ENCODE results near the gene HPN. TPM values are rescaled to one million over a fixed set of nuclear protein-coding genes. Genes with fewer than 3 reads are reported as not detected.
"Not testable (repeated sequence)": the region's sequence is repeated elsewhere in the genome, so short reads cannot be mapped to it uniquely, and the experiment has no call there.

The HPN gene
- total RNA-seq, 6 experiments from 2014 or later, result not detected

GRCh38 chr19:35004517-35005255 lies 36.8 kb upstream of the HPN start:
- no peak for DNase-seq
- Mint-ChIP-seq H3K36me3 (ENCODE audit: low read depth) (peaks cover 16% of the 10 kb centered on the region), H3K4me1 (ENCODE audit: low read depth) (peaks cover 49% of the 10 kb centered on the region), H3K27ac (no peak overlapping the region), H3K9me3 (no peaks in the 10 kb centered on the region), H3K4me3 (no peak overlapping the region), H3K27me3 (ENCODE audit: insufficient read depth) (no peaks in the 10 kb centered on the region)
- TF ChIP-seq CTCF (IDR thresholded peaks at IDR 0.05), result no peak

DNA sequence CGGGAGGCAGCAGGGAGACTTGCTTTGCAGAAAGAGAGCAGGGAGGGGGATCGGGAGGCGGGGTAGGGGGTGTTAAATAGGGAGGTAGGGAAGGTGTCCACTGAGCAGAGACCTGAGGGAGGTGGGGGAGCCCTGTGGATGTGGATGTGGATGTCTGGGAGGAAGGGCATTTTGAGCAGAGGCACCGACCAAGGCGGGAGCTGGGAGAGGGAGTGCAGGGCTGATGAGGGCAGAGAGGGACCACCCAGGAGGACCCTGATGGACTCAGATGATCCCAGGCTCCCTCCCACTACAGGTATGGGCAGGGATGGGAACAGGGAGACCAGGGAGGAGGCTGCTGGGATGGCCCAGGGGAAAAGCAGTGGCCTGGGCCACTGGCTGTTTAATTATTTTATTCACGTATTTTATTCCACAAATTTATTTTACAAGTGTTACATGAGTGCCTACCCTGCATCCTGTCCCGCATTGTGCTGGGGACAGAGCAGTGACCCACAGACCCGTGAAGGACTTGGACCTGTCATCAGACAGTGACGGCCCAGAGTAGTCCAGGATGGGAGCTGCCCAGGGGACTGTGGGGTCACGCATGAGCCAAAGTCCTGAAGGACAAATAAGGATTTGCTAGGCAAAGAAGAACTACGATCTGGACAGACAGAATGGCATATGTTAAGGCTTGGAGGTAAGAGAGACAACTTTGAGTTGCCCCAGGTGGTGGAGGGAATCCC lies 36.1 kb upstream of the HPN start:
- Mint-ChIP-seq H3K36me3 (ENCODE audit: low read depth) (peaks cover 16% of the 10 kb centered on the region), H3K27me3 (ENCODE audit: insufficient read depth) (no peaks in the 10 kb centered on the region), H3K9me3 (no peaks in the 10 kb centered on the region), H3K4me3 (no peak overlapping the region), H3K27ac (peak overlapping the region; percentile 56; the same call in 1 of the 2 replicates), H3K4me1 (ENCODE audit: low read depth) (peaks cover 49% of the 10 kb centered on the region)
- no peak for TF ChIP-seq CTCF (IDR thresholded peaks at IDR 0.05)
- DNase-seq, result no peak

DNA sequence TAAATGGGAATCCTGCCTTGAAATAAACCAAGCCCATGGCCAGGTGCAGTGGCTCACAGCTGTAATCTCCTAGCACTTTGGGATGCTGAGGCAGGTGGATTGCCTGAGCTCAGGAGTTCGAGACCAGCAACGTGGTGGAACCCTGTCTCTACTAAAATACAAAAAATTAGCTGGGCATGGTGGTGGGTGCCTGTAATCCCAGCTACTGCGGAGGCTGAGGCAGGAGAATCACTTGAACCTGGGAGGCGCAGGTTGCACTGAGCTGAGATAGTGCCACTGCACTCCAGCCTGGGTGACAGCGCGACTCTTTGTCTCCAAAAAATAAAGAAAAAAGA lies 35.5 kb upstream of the HPN start:
- H3K27me3 Mint-ChIP-seq (ENCODE audit: insufficient read depth); DNase-seq; H3K9me3 Mint-ChIP-seq; H3K4me3 Mint-ChIP-seq: not testable (repeated sequence)
- H3K36me3 Mint-ChIP-seq (ENCODE audit: low read depth), result peaks cover 14% of the 10 kb centered on the region
- peaks cover 49% of the 10 kb centered on the region for H3K4me1 Mint-ChIP-seq (ENCODE audit: low read depth)
- peak overlapping the region; percentile 56; the same call in 1 of the 2 replicates for H3K27ac Mint-ChIP-seq

DNA sequence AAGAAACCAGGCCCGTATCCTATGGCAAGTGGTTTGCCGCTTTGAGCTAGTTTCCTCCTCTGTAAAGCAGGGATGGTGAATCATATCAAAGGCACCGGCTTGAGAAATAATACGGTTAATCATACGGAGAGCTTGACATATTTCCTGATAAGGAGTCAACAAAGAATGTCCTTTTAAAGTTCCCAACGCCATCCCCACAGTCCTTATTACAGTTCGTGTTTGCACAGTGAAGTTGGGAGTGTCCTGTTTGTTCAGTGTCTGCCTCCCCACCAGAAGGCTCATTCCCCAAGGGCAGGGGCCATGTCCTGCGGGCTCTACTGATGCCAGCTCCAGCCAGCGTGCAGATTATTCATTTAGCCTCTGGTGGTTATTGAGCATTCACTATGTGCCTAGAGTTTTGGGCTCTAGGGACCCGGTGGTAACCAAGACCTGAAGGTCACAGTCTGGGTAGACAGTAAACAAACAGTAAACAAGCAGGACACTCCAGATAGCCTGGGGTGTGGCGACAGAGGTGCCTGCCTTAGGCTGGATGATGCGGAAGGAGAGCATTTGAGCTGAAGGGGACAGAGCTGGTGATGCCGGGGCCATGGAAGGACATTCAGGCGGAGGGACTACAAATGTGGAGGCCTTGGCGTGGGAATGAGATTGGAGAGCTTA lies 35.1 kb upstream of the HPN start:
- peak; percentile 35 for DNase-seq
- Mint-ChIP-seq H3K9me3 (no peaks in the 10 kb centered on the region), H3K36me3 (ENCODE audit: low read depth) (peaks cover 10% of the 10 kb centered on the region; the same call in 1 of the 2 replicates), H3K27me3 (ENCODE audit: insufficient read depth) (no peaks in the 10 kb centered on the region), H3K4me3 (no peak overlapping the region; the same call in 1 of the 2 replicates), H3K4me1 (ENCODE audit: low read depth) (peaks cover 44% of the 10 kb centered on the region), H3K27ac (peak overlapping the region; percentile 53)
- TF ChIP-seq CTCF (IDR thresholded peaks at IDR 0.05), result no peak

DNA sequence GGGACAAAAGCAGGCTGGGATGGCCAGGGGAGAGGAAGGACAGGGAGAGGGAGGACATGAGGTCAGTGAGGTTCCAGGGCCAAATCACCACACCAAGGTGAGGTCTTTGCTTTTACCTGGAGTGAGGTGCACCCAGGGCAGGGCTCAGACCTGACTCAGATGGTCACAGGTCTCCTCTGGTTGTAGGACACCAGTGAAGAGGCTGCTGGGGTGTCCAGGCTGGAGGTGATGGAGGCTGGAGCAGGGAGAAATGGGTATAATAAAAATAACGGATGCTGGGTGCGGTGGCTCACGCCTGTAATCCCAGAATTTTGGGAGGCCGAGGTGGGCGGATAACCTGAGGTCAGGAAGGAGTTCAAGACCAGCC lies 34.5 kb upstream of the HPN start:
- Mint-ChIP-seq H3K4me1 (ENCODE audit: low read depth) (peaks cover 39% of the 10 kb centered on the region), H3K4me3 (no peak overlapping the region; the same call in 1 of the 2 replicates), H3K27ac (peak overlapping the region; percentile 53; the same call in 1 of the 2 replicates), H3K9me3 (no peaks in the 10 kb centered on the region), H3K36me3 (ENCODE audit: low read depth) (peaks cover 10% of the 10 kb centered on the region; the same call in 1 of the 2 replicates), H3K27me3 (ENCODE audit: insufficient read depth) (no peaks in the 10 kb centered on the region)
- DNase-seq, result no peak
- TF ChIP-seq CTCF (IDR thresholded peaks at IDR 0.05), result no peak

DNA sequence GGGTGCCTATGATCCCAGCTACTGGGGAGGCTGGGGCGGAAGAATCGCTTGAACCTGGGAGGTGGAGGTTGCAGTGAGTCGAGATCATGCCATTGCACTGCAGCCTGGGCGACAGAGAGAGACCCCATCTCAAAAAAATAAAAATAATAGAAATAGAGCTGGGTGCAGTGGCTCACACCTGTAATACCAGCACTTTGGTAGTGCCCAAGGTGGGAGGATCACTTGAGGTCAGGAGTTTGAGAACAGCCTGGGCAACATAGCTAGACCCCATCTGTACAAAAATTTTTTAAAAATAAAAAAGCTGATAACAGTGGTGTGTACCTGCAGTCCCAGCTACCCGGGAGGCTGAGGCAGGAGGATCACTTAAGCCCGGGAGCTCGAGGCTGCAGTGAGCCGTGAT lies 34.1 kb upstream of the HPN start:
- H3K4me1 Mint-ChIP-seq (ENCODE audit: low read depth), result peaks cover 35% of the 10 kb centered on the region
- DNase-seq; H3K36me3 Mint-ChIP-seq (ENCODE audit: low read depth); H3K9me3 Mint-ChIP-seq; H3K4me3 Mint-ChIP-seq; H3K27ac Mint-ChIP-seq; H3K27me3 Mint-ChIP-seq (ENCODE audit: insufficient read depth): not testable (repeated sequence)
